GM11168 (cell line): ENCODE results near the gene TMEM9.

ENCODE experiments used
- in situ Hi-C: fragments of 300-500 bp; cut with MboI; formaldehyde crosslinking; loops from one replicate; pipeline ENCODE4 v1.12.0; 2022; ENCODE audit warnings: low sequenced_read_pairs; ENCODE audit not compliant: unreplicated experiment

Gene TMEM9

GRCh38 chr1:201089596-201089995, 64.7 kb downstream of the TMEM9 start:
- in situ Hi-C loops, result no loop called here

GRCh38 chr1:201088901-201089525, 65.3 kb downstream of the TMEM9 start:
- in situ Hi-C loops, result no loop called here

DNA sequence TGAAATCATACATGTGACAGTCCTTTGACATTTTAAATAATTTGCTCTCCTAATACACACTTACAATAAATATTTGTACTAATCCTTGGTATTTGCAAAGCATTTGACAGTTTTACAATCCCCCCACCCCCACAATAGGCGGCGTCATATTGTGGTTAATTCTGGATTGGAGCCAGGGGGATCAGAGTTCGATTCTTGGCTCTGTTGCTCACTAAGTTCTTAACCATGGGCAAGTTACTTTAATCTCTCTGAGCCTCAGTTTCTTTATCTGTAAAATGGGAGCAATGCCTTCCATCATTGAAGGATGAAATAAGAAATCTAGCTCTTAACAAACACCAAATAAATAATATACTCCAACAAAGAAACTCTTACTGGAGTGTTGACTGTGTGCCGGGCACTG, 65.9 kb downstream of the TMEM9 start:
- in situ Hi-C loops, result no loop called here

DNA sequence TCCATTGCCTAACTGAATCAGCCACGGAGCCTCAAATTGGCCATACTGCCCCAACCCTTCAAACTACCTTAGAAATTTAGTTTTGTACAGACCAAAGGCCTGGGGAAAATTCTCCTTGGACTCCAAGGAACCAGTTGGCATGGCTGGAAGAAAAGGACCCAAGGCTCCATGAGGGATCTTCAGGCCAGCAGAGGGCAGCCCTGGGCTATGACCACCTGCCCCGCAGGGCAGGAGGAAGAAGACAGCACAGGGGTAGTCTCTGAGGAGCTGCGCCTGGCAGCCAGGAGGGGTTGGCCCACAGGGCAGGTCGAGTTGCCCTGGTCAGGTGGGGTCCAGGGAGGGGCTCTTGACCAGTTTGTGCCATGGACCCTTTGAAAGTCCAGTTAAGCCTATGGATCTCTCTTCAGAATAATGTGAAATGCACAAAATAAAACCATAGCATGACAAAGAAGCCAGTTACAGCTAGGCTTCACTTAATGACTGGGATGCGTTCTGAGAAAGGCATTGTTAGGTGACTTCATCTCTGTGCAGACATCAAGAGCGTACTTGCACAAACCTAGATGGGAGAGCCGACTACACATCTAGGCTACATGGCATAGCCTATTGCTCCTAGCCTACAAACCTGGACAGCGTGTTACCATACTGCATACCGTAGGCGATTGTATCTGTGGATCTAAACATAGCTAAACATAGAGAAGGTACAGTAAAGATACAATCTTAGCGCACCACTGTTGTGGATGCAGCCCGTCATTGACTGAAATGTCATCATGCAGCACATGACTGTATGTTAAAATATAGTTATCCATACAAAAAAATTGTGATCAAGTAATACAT, 68.2 kb downstream of the TMEM9 start:
- in situ Hi-C loops, result no loop called here
